Endothelial cell of umbilical vein (primary cell): ENCODE data around the gene LRRC8C. TPM values are rescaled to one million over a fixed set of nuclear protein-coding genes. Genes with fewer than 3 reads are reported as not detected.

Source experiments
- BruUV-seq: library from RNA; stranded (reverse); fragments of 400-500 nt; replicated peaks from 2 replicates; lab custom pipeline; 2021; lab: Mats Ljungman, UMichigan
- CTCF ChIA-PET: fragments of 300-600, 350-600 bp; sonication (Branson Sonifier 250); formaldehyde crosslinking; loops from one replicate; lab custom pipeline; 2021; ENCODE audit warnings: antibody characterized with exemption, inconsistent platforms; lab: Charles Lee
- POLR2A ChIA-PET: fragments of 300-600, 350-600 bp; sonication (Branson Sonifier 250); formaldehyde crosslinking; loops from one replicate; lab custom pipeline; 2021; ENCODE audit warnings: antibody characterized with exemption, inconsistent platforms; lab: Charles Lee
- DNase-seq: peaks from one replicate; pipeline ENCODE4 v3.0.0-alpha.2; 2011; ENCODE audit warnings: low read depth, low spot score
- FAIRE-seq: peaks from 2 replicates; lab custom pipeline; 2011; peaks lifted over from hg19 to GRCh38; lab: Jason Lieb, UNC
- H2AFZ ChIP-seq: 2 replicates; pipeline ENCODE4 v1.6.0; 2012; ENCODE audit warnings: low read depth, low read length, control low read depth, inconsistent platforms
- H3K27ac ChIP-seq: 2 replicates; pipeline ENCODE4 v1.5.1; 2011; ENCODE audit warnings: low read depth, mild to moderate bottlenecking, control low read depth, low read length, moderate library complexity; ENCODE audit not compliant: insufficient read depth
- H3K27me3 ChIP-seq, 2 experiments: 2 replicates each; pipeline versions ENCODE4 v1.6.0 to v1.6.1; 2011; ENCODE audit warnings: low read length in 2 of 2, mixed read lengths in 1 of 2; ENCODE audit not compliant: control insufficient read depth in 2 of 2, insufficient read depth in 2 of 2
- H3K36me3 ChIP-seq, 2 experiments: 2 replicates in 1 of 2; 3 replicates in 1 of 2; pipeline ENCODE4 v1.5.1; 2011; ENCODE audit warnings: low read length in 2 of 2, mild to moderate bottlenecking in 1 of 2, moderate library complexity in 1 of 2; ENCODE audit not compliant: control insufficient read depth in 2 of 2, insufficient read depth in 2 of 2; ENCODE audit errors: extremely low read depth in 1 of 2
- H3K4me1 ChIP-seq: 3 replicates; pipeline ENCODE4 v1.5.1; 2011; ENCODE audit warnings: mild to moderate bottlenecking, low read length; ENCODE audit not compliant: control insufficient read depth, insufficient read depth; ENCODE audit errors: extremely low read depth
- H3K4me2 ChIP-seq: 2 replicates; pipeline ENCODE4 v1.6.1; 2011; ENCODE audit warnings: low read length, control low read depth, mixed read lengths; ENCODE audit not compliant: insufficient read depth
- H3K4me3 ChIP-seq, 3 experiments: fragments of 200-600 bp in 1 of 3; sonication (generic), shearing (Covaris generic) in 1 of 3; replicated peaks in 1 of 3; 2 replicates each; pipeline ENCODE4 v1.5.1; 2011 to 2016; ENCODE audit warnings: control low read depth in 3 of 3, low read length in 3 of 3, mild to moderate bottlenecking in 2 of 3, inconsistent platforms in 1 of 3, low read depth in 1 of 3, moderate library complexity in 1 of 3; ENCODE audit not compliant: insufficient read depth in 1 of 3
- H3K79me2 ChIP-seq: 2 replicates; pipeline ENCODE4 v1.6.0; 2012; ENCODE audit warnings: low read length, inconsistent platforms; ENCODE audit not compliant: control insufficient read depth, insufficient read depth
- H3K9ac ChIP-seq: replicated peaks from 2 replicates; pipeline ENCODE3; 2011; ENCODE audit warnings: low read length, control low read depth; ENCODE audit not compliant: insufficient read depth; ENCODE audit errors: extremely low read depth
- H3K9me1 ChIP-seq: replicated peaks from 3 replicates; pipeline ENCODE4 v1.6.0; 2011; ENCODE audit warnings: mild to moderate bottlenecking, low read length; ENCODE audit not compliant: control insufficient read depth, insufficient read depth; ENCODE audit errors: extremely low read depth
- H3K9me3 ChIP-seq: replicated peaks from 2 replicates; pipeline ENCODE4 v1.5.1; 2012; ENCODE audit warnings: low read length, inconsistent platforms; ENCODE audit not compliant: control insufficient read depth, insufficient read depth
- H4K20me1 ChIP-seq: replicated peaks from 2 replicates; pipeline ENCODE3; 2011; ENCODE audit warnings: mild to moderate bottlenecking, low read length; ENCODE audit not compliant: control insufficient read depth, insufficient read depth; ENCODE audit errors: extremely low read depth
- EZH2 ChIP-seq: IDR thresholded peaks from 2 replicates; pipeline ENCODE4 v1.6.1; 2012; ENCODE audit warnings: borderline replicate concordance, low read depth, mild to moderate bottlenecking, moderate library complexity, low read length, inconsistent platforms; ENCODE audit not compliant: severe bottlenecking
- FOS ChIP-seq: IDR thresholded peaks from 2 replicates; pipeline ENCODE4 v1.6.1; 2011; ENCODE audit warnings: mild to moderate bottlenecking, low read length, moderate library complexity, borderline replicate concordance; ENCODE audit not compliant: insufficient read depth
- GATA2 ChIP-seq: IDR thresholded peaks from 2 replicates; pipeline ENCODE4 v1.7.0; 2011; ENCODE audit warnings: low read depth, mild to moderate bottlenecking, moderate library complexity, mixed read lengths, low read length; ENCODE audit not compliant: insufficient read length, insufficient read depth
- JUN ChIP-seq: IDR thresholded peaks from 2 replicates; pipeline ENCODE4 v1.6.1; 2011; ENCODE audit warnings: borderline replicate concordance, low read depth; ENCODE audit not compliant: insufficient read length, insufficient read depth
- MYC ChIP-seq: IDR thresholded peaks from one replicate; pipeline ENCODE4 v1.6.1; 2011; ENCODE audit warnings: mild to moderate bottlenecking, low read depth, low read length
- POLR2A ChIP-seq: IDR thresholded peaks from 2 replicates; pipeline ENCODE4 v1.6.1; 2012; ENCODE audit warnings: low read depth, mild to moderate bottlenecking, control low read depth, low read length
- POLR2AphosphoS5 ChIP-seq: IDR thresholded peaks from 2 replicates; pipeline ENCODE4 v1.6.1; 2012; ENCODE audit warnings: low read depth, mild to moderate bottlenecking, control low read depth, low read length, moderate library complexity; ENCODE audit not compliant: insufficient read depth
- dilution Hi-C: fragments of 300-500 bp; cut with MboI; formaldehyde crosslinking; loops from one replicate; pipeline ENCODE4 v1.15.0; 2019; ENCODE audit warnings: low sequenced_read_pairs; ENCODE audit not compliant: extremely low pct_ligation_motif_present
- intact Hi-C: fragments of 100-400 bp; cut with micrococcal nuclease; formaldehyde crosslinking; loops from one replicate; pipeline ENCODE4 v1.10.0; 2022
- polyA plus RNA-seq, 4 experiments: library from polyadenylated mRNA; depleted of rRNA in 3 of 4; stranded (reverse) in 3 of 4; unstranded in 1 of 4; fragments of >200 nt; gene quantifications; 2 replicates each; pipeline versions ENCODE4 v1.2.1 to v1.2.3, GENCODE V29; 2011 to 2012; ENCODE audit warnings: missing spikeins in 1 of 4
- total RNA-seq: library from RNA; stranded (reverse); gene quantifications from 2 replicates; pipeline ENCODE4 v1.2.3, GENCODE V29; 2021
- TF ChIP-seq, protein P1 (sequence below), 2 donors: IDR thresholded peaks; 1 replicate in 1 of 2; 2 replicates in 1 of 2; pipeline ENCODE4 v1.5.1; 2011; ENCODE audit warnings: low read length in 2 of 2, mild to moderate bottlenecking in 2 of 2, moderate library complexity in 2 of 2, control low read depth in 1 of 2, inconsistent platforms in 1 of 2, low read depth in 1 of 2; ENCODE audit not compliant: insufficient read depth in 1 of 2; ENCODE audit errors: extremely low read depth in 1 of 2
- TF ChIP-seq, protein P2 (sequence below): IDR thresholded peaks from 2 replicates; pipeline ENCODE4 v1.6.1; 2011; ENCODE audit not compliant: insufficient read depth, insufficient read length

LRRC8C gene
- total and polyA plus RNA-seq, 2 donors (not counting 3 experiments of a cell fraction or from before 2014, with no cell fraction given) = 33.6 to 51.5 TPM

DNA sequence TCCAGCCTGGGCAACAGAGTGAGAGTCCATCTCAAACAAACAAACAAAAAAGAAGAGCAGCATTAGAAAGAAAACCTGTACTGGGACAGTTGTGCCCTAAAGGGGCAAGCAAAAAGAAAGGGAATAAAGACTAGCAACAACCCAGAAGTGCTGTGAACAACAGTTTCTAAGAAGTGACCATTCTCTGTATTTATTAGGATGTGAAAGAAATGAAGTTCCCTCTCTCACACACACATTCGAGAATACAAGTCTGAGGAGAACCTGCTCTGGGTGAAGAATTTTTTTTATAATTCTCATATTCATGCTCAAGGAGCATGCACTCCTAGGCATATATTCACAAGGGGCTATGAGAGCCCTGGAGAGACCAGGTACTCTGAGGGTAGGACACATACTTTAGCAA, 128.4 kb downstream of the LRRC8C start:
- FAIRE-seq (no peak), DNase-seq (no peak)
- Histone ChIP-seq H3K36me3 (no peaks in the 10 kb centered on the region), H3K27me3 (no peaks in the 10 kb centered on the region), H3K4me2 (no peak overlapping the region), H3K4me3 (no peak overlapping the region), H3K27ac (no peak overlapping the region), H4K20me1 (no peaks in the 10 kb centered on the region), H3K9ac (no peak overlapping the region), H3K4me1 (peaks cover 60% of the 10 kb centered on the region), H2AFZ (no peak overlapping the region), H3K79me2 (no peaks in the 10 kb centered on the region), H3K9me1 (no peaks in the 10 kb centered on the region), H3K9me3 (no peaks in the 10 kb centered on the region)
- intact Hi-C loops (no loop called here), dilution Hi-C loops (no loop called here)
- ChIA-PET CTCF (interaction anchor here (2.4 to 6.0 kb wide), 5 partner anchors 41 to 277 kb away, joined by 10 to 230 read pairs (median 40); partner anchors contain the start of gene LRRC8C), POLR2A (interaction anchor here (3.3 kb wide), 1 partner anchor 129 kb away, joined by 16 read pairs; the partner anchor contains the start of gene LRRC8C)
- TF ChIP-seq, protein P1, sequence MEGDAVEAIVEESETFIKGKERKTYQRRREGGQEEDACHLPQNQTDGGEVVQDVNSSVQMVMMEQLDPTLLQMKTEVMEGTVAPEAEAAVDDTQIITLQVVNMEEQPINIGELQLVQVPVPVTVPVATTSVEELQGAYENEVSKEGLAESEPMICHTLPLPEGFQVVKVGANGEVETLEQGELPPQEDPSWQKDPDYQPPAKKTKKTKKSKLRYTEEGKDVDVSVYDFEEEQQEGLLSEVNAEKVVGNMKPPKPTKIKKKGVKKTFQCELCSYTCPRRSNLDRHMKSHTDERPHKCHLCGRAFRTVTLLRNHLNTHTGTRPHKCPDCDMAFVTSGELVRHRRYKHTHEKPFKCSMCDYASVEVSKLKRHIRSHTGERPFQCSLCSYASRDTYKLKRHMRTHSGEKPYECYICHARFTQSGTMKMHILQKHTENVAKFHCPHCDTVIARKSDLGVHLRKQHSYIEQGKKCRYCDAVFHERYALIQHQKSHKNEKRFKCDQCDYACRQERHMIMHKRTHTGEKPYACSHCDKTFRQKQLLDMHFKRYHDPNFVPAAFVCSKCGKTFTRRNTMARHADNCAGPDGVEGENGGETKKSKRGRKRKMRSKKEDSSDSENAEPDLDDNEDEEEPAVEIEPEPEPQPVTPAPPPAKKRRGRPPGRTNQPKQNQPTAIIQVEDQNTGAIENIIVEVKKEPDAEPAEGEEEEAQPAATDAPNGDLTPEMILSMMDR (IDR thresholded peaks at IDR 0.05; ENCODE audit: extremely low read depth in 1 of 2, insufficient read depth in 1 of 2, low read depth in 1 of 2, low read length in 2 of 2) = no peak
- TF ChIP-seq POLR2AphosphoS5 (no peak), MYC (no peak), EZH2 (no peak), FOS (no peak), POLR2A (no peak), GATA2 (no peak), JUN (no peak)
- TF ChIP-seq, protein P2, sequence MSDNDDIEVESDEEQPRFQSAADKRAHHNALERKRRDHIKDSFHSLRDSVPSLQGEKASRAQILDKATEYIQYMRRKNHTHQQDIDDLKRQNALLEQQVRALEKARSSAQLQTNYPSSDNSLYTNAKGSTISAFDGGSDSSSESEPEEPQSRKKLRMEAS = no peak
- no TSS peak for BruUV-seq
